Brain microvascular endothelial cell (primary cell): ENCODE results near the gene IDUA.

Experiments used
- DNase-seq: peaks from one replicate; pipeline ENCODE4 v3.0.0-alpha.2; 2020
- H3K27ac ChIP-seq: fragments of 250-450 bp; sonication (Bioruptor Pico); 2 replicates; pipeline ENCODE4 v1.5.1; 2020; ENCODE audit warnings: mild to moderate bottlenecking, moderate library complexity
- H3K27me3 ChIP-seq: fragments of 250-450 bp; sonication (Bioruptor Pico); replicated peaks from 2 replicates; pipeline ENCODE4 v1.5.1; 2020; ENCODE audit warnings: mild to moderate bottlenecking
- H3K36me3 ChIP-seq: fragments of 250-450 bp; sonication (Bioruptor Pico); replicated peaks from 2 replicates; pipeline ENCODE4 v1.5.1; 2020; ENCODE audit warnings: mild to moderate bottlenecking
- H3K4me3 ChIP-seq: 2 replicates; pipeline ENCODE4 v1.5.1; 2011; ENCODE audit warnings: low read depth, mild to moderate bottlenecking, control low read depth, low read length, moderate library complexity
- in situ Hi-C: cut with HindIII; loops from 2 replicates; pipeline ENCODE4 v1.10.0; 2017; ENCODE audit warnings: low sequenced_read_pairs, low pct_ligation_motif_present
- TF ChIP-seq, protein P1 (sequence below): IDR thresholded peaks from 2 replicates; pipeline ENCODE4 v1.5.1; 2011; ENCODE audit warnings: low read depth, mild to moderate bottlenecking, moderate library complexity, low read length, control low read depth, inconsistent platforms; ENCODE audit errors: missing control alignments

IDUA gene

DNA sequence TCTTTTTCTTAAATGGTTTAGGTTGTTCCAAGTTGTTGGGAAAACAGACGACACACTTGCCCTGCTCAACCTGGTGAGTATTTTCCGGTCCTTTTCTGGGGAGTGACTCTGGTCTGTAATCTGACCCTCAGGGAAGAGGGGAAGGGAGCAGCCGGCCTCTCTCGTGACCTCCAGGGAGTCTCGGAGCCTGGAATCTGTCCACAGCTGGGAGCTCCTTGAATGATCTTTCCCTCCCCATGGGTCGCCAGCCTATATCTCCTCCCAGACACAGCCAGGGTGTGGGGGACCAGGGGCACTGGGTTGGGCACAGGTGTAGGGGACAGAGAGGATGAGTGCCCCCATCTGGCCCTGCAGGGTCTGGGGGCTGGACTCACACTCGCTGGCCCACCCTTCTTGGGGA lies 35.7 kb upstream of the IDUA start:
- H3K4me3 ChIP-seq, result no peak overlapping the region
- H3K27ac ChIP-seq, result no peak overlapping the region
- no peaks in the 10 kb centered on the region for H3K27me3 ChIP-seq
- TF ChIP-seq, protein P1, sequence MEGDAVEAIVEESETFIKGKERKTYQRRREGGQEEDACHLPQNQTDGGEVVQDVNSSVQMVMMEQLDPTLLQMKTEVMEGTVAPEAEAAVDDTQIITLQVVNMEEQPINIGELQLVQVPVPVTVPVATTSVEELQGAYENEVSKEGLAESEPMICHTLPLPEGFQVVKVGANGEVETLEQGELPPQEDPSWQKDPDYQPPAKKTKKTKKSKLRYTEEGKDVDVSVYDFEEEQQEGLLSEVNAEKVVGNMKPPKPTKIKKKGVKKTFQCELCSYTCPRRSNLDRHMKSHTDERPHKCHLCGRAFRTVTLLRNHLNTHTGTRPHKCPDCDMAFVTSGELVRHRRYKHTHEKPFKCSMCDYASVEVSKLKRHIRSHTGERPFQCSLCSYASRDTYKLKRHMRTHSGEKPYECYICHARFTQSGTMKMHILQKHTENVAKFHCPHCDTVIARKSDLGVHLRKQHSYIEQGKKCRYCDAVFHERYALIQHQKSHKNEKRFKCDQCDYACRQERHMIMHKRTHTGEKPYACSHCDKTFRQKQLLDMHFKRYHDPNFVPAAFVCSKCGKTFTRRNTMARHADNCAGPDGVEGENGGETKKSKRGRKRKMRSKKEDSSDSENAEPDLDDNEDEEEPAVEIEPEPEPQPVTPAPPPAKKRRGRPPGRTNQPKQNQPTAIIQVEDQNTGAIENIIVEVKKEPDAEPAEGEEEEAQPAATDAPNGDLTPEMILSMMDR, result no peak
- no peak for DNase-seq
- peaks cover 4% of the 10 kb centered on the region for H3K36me3 ChIP-seq
- in situ Hi-C loops, result no loop called here

DNA sequence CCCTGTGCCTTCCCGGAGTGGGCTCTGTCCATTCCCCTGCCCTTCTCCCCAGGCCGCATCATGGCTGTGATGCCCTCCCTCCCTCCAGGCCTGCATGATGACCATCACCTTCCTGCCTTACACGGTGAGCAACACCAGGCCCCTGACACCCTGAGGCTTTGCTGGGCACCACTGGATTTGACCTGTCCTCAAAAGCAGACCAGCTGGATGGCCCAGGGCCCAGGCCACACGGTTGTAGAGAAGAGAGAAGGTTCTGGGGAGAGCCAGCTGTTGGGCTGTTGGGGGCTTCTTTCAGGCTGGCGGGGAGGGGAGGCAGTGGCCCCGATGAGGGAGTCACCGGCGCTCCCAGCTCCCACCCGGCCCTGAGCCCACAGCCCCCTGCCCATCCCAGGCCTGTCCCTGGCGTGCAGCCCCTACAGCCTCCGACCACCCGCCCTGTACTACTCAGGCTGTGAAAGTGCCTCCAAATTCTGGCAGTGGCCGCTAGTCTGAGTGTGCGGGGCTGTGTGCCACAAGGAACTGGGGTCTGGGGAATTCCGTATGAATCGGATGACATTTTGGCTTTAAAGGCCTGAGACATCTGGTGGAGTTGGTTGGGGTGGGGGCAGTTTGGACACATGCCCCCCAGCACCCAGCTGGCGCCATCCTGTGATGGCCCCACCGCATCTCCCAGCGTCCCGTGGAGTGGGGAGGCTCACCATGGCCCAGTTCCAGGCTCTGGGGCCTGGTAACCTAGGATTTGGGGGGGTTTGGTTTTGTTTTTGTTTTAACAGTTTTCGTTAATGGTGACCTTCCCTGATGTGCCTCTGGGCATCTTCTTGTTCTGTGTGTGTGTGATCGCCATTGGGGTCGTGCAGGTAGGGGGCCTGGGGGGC lies 35.0 kb upstream of the IDUA start:
- H3K36me3 ChIP-seq, result peaks cover 4% of the 10 kb centered on the region
- no peak overlapping the region for H3K27ac ChIP-seq
- no peak overlapping the region for H3K4me3 ChIP-seq
- in situ Hi-C loops, result no loop called here
- no peak for DNase-seq
- TF ChIP-seq, protein P1, result no peak
- no peaks in the 10 kb centered on the region for H3K27me3 ChIP-seq

DNA sequence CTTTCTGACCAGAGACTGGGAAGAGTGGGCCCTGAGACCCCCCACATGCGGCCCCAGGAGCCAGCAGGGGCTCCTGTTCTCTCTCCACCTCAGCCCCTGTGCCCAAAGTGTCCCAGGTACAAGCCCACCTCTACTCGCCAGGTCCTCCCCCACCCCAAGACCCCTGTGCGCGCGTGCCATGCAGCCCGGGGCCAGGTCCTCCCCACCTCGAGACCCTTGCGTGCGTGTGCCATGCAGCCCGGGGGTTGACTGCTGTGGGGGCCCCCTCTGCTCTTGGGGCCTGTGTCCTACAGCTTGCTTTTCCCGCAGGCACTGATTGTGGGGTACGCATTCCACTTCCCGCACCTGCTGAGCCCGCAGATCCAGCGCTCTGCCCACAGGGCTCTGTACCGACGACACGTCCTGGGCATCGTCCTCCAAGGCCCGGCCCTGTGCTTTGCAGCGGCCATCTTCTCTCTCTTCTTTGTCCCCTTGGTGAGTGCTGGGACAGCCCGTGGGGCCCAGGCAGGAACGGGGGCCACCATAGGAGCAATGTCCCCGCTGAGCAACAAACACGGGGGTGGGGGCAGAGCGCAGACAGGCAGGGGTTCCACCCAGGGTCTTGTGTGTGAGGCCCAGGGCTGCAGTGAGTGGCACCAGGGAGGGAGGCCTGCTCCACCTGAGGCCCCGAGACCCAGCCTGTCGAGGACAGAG lies 33.8 kb upstream of the IDUA start:
- H3K36me3 ChIP-seq, result peaks cover 4% of the 10 kb centered on the region
- no peaks in the 10 kb centered on the region for H3K27me3 ChIP-seq
- TF ChIP-seq, protein P1, result no peak
- no peak for DNase-seq
- H3K4me3 ChIP-seq, result no peak overlapping the region
- in situ Hi-C loops, result no loop called here
- no peak overlapping the region for H3K27ac ChIP-seq

DNA sequence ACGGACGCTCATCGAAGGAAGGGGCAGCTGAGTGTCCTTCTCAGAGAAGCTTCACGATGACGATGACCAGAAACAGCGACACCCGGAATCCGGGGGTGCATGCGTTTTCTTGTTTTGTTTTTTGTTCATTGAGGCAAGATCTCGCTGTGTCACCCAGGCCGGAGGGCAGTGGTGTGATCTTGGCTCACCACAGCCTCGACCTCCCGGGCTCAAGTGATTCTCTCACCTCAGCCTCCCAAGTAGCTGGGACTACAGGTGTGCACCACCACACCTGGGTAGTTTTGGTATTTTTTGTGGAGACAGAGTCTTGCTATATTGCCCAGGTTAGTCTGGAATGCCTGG lies 33.3 kb upstream of the IDUA start:
- TF ChIP-seq, protein P1, result no peak
- Histone ChIP-seq H3K27me3 (no peaks in the 10 kb centered on the region), H3K27ac (no peak overlapping the region), H3K36me3 (peaks cover 4% of the 10 kb centered on the region), H3K4me3 (no peak overlapping the region)
- no peak for DNase-seq
- in situ Hi-C loops, result no loop called here

DNA sequence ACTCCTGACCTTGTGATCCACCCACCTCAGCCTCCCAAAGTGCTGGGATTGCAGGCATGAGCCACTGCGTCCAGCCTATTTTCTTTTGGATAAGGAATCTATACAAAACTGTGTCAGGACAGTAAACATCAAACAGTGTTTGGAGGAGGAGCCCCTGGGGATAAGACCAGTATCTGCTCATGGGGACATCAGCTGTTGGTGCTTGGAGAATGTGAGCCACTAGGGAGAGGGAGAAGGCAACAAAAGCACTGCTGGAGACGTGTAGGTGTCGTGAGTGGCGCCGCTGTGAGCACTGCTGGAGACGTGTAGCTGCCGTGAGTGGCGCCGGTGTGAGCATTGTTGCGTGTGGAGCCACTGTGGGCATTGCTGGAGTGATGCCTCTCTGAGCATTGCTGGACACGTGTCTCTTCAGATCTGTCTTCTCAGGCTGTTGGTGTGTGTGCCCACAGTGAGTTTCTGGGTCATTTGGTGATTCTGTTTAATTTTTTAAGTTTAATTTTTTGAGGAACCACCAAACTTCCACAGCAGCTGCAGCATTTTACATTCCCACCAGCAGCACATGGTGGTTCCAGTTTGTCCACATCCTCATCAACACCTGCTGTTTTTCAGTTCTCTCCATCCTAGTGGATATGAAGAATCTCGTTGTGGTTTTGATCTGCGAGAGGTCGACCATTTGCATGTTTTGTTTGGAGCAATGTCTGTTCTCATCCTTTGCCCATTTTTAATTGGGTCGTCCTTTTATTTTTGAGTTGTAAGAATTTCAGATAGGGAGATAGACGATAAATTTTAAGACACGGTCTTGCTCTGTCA lies 32.4 kb upstream of the IDUA start:
- H3K4me3 ChIP-seq, result no peak overlapping the region
- H3K27ac ChIP-seq, result no peak overlapping the region
- in situ Hi-C loops, result no loop called here

More for the DNA sequence above, 32.4 kb upstream of the IDUA start:
- no peak for DNase-seq
- TF ChIP-seq, protein P1, result no peak
- Histone ChIP-seq H3K36me3 (peaks cover 4% of the 10 kb centered on the region), H3K27me3 (no peaks in the 10 kb centered on the region)
